ENCODE measurements around the gene PTGES2.
A peak's percentile ranks its signal among the peaks of the same experiment; 100 is the strongest.

- TF ChIP-seq MYC (IDR thresholded peaks at IDR 0.05; ENCODE audit: low read depth, low read length) (0 out of 2 replicates have a peak, but pooled peaks have one; percentile 21), MYC (CRISPR knock-in tag; IDR thresholded peaks at IDR 0.05; ENCODE audit: borderline replicate concordance, low read depth) (no peak), USF2 (CRISPR knock-in tag; IDR thresholded peaks at IDR 0.05) (no peak), POLR2AphosphoS5 (IDR thresholded peaks at IDR 0.05; ENCODE audit: control insufficient read depth, insufficient read depth, low read depth, low read length) (no peak), ETV5 (CRISPR knock-in tag; IDR thresholded peaks at IDR 0.05; ENCODE audit: low read depth) (no peak), CHD2 (IDR thresholded peaks at IDR 0.05; ENCODE audit: low read depth, low read length) (0 out of 2 replicates have a peak, but pooled peaks have one; percentile 12), CTCF (IDR thresholded peaks at IDR 0.05 in 2 of 3, conservative IDR thresholded peaks at IDR 0.05 in 1 of 3; ENCODE audit: insufficient read depth in 2 of 3, low read depth in 1 of 3, low read length in 3 of 3) (peak; percentile 83 to 94 (median 88)), ZNF280A (IDR thresholded peaks at IDR 0.05; ENCODE audit: low read depth, partially characterized antibody) (no peak), SREBF1 (IDR thresholded peaks at IDR 0.05; ENCODE audit: borderline replicate concordance, low read depth, low read length) (no peak), ZNF311 (CRISPR knock-in tag; IDR thresholded peaks at IDR 0.05) (no peak)
Observed at GRCh38 chr9:128124873-128125579, 2.5 kb downstream of the PTGES2 start.
